Keratinocyte (primary cell): ENCODE data around the gene PITPNC1. TPM values are rescaled to one million over a fixed set of nuclear protein-coding genes. Genes with fewer than 3 reads are reported as not detected.

Experiments
- DNase-seq: peaks from one replicate; pipeline ENCODE4 v3.0.0-alpha.2; 2011; ENCODE audit warnings: low read depth, missing footprints, low spot score
- FAIRE-seq: peaks from 2 replicates; lab custom pipeline; 2011; peaks lifted over from hg19 to GRCh38; lab: Jason Lieb, UNC
- H2AFZ ChIP-seq: 2 replicates; pipeline ENCODE4 v1.6.0; 2012; ENCODE audit warnings: low read length, control low read depth, inconsistent platforms; ENCODE audit not compliant: control insufficient read depth
- H3K27ac ChIP-seq: 2 replicates; pipeline ENCODE4 v1.5.1; 2011; ENCODE audit warnings: low read length; ENCODE audit not compliant: control insufficient read depth, insufficient read depth
- H3K27me3 ChIP-seq: 3 replicates; pipeline ENCODE4 v1.6.0; 2011; ENCODE audit warnings: low read length; ENCODE audit not compliant: control insufficient read depth, insufficient read depth; ENCODE audit errors: extremely low read depth
- H3K36me3 ChIP-seq, 2 experiments: 2 replicates in 1 of 2; 3 replicates in 1 of 2; pipeline ENCODE4 v1.5.1; 2011; ENCODE audit warnings: low read length in 2 of 2, mild to moderate bottlenecking in 1 of 2; ENCODE audit not compliant: control insufficient read depth in 2 of 2, insufficient read depth in 2 of 2; ENCODE audit errors: extremely low read depth in 1 of 2
- H3K4me1 ChIP-seq: 3 replicates; pipeline ENCODE4 v1.5.1; 2011; ENCODE audit warnings: low read length; ENCODE audit not compliant: control insufficient read depth, insufficient read depth; ENCODE audit errors: extremely low read depth
- H3K4me2 ChIP-seq: 3 replicates; pipeline ENCODE4 v1.6.0; 2011; ENCODE audit warnings: low read depth, low read length; ENCODE audit not compliant: control insufficient read depth, insufficient read depth; ENCODE audit errors: extremely low read depth
- H3K4me3 ChIP-seq, 3 experiments: fragments of 200-600 bp in 1 of 3; sonication (generic) in 1 of 3; 2 replicates in 2 of 3; 3 replicates in 1 of 3; pipeline ENCODE4 v1.5.1; 2011 to 2016; ENCODE audit warnings: low read length in 3 of 3, mild to moderate bottlenecking in 3 of 3, control low read depth in 2 of 3, inconsistent platforms in 1 of 3, low read depth in 1 of 3, mixed read lengths in 1 of 3, mixed run types in 1 of 3, moderate library complexity in 1 of 3; ENCODE audit not compliant: control insufficient read depth in 2 of 3, insufficient read depth in 2 of 3; ENCODE audit errors: extremely low read depth in 1 of 3
- H3K79me2 ChIP-seq: 2 replicates; pipeline ENCODE4 v1.6.0; 2012; ENCODE audit warnings: low read length; ENCODE audit not compliant: control insufficient read depth, insufficient read depth
- H3K9ac ChIP-seq: 3 replicates; pipeline ENCODE4 v1.6.0; 2011; ENCODE audit warnings: low read length; ENCODE audit not compliant: control insufficient read depth, insufficient read depth; ENCODE audit errors: extremely low read depth
- H3K9me1 ChIP-seq: 3 replicates; pipeline ENCODE4 v1.6.0; 2011; ENCODE audit warnings: low read length; ENCODE audit not compliant: control insufficient read depth, insufficient read depth; ENCODE audit errors: extremely low read depth
- H3K9me3 ChIP-seq: 2 replicates; pipeline ENCODE4 v1.5.1; 2012; ENCODE audit warnings: low read depth, low read length; ENCODE audit not compliant: control insufficient read depth
- H4K20me1 ChIP-seq: 3 replicates; pipeline ENCODE4 v1.6.0; 2011; ENCODE audit warnings: low read length; ENCODE audit not compliant: control insufficient read depth, insufficient read depth; ENCODE audit errors: extremely low read depth
- CTCF ChIP-seq, 3 experiments: IDR thresholded peaks in 1 of 3; conservative IDR thresholded peaks in 1 of 3; optimal IDR thresholded peaks in 1 of 3; 2 replicates in 2 of 3; 3 replicates in 1 of 3; pipeline versions ENCODE3 to v1.5.1; 2011; ENCODE audit warnings: low read length in 3 of 3, mild to moderate bottlenecking in 3 of 3, moderate library complexity in 2 of 3, control low read depth in 1 of 3, inconsistent platforms in 1 of 3; ENCODE audit not compliant: insufficient read depth in 2 of 3; ENCODE audit errors: extremely low read depth in 1 of 3
- EZH2 ChIP-seq: IDR thresholded peaks from one replicate; pipeline ENCODE4 v1.6.1; 2012; ENCODE audit warnings: inconsistent platforms, mild to moderate bottlenecking, low read length, moderate library complexity
- dilution Hi-C: fragments of 300-500 bp; cut with MboI; formaldehyde crosslinking; loops from one replicate; pipeline ENCODE4 v1.7.0; 2020; ENCODE audit warnings: low sequenced_read_pairs; ENCODE audit not compliant: extremely low pct_ligation_motif_present
- polyA plus RNA-seq, 5 experiments: library from polyadenylated mRNA; depleted of rRNA in 3 of 5; stranded (reverse) in 3 of 5; stranded (forward) in 1 of 5; unstranded in 1 of 5; fragments of >200 nt; gene quantifications; 1 replicate in 1 of 5; 2 replicates in 3 of 5; 3 replicates in 1 of 5; pipeline versions ENCODE4 v1.2.1 to v1.2.3, GENCODE V29; 2011 to 2012; ENCODE audit warnings: missing spikeins in 2 of 5, low read depth in 1 of 5, low replicate concordance in 1 of 5

PITPNC1 gene
- polyA plus RNA-seq, 1 donor (not counting 4 experiments of a cell fraction or from before 2014, with no cell fraction given) = 24.8 TPM

DNA sequence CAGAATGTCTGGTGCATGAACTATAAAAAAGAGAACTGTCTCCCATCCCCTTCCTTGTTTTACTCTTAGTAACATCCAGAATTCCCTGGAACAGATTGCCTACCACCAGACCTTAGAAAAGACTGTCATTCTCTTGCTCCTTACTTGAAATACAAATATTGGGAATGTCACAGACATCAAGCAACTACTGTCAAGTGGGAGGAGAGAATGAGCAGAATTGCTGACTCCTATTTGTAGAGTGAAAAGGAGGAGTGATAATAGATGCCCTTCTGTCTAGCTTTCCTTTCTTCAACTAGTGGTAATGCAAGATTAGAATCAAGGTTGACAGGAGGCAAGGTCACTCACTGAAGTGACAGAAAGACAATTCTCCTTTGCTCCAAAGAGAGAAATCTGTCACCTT, 316.7 kb downstream of the PITPNC1 start:
- no peak for DNase-seq
- dilution Hi-C loops = no loop called here
- H3K4me3 ChIP-seq = no peak overlapping the region
- no peak overlapping the region for H3K9ac ChIP-seq
- TF ChIP-seq CTCF (optimal IDR thresholded peaks at IDR 0.05 in 1 of 3, IDR thresholded peaks at IDR 0.05 in 1 of 3, conservative IDR thresholded peaks at IDR 0.05 in 1 of 3; ENCODE audit: extremely low read depth in 1 of 3, insufficient read depth in 2 of 3, low read length in 3 of 3) (no peak), EZH2 (no peak)
- FAIRE-seq = no peak
- H3K4me2 ChIP-seq = no peak overlapping the region
- no peaks in the 10 kb centered on the region for H3K27me3 ChIP-seq
- H3K27ac ChIP-seq = no peak overlapping the region
- H3K9me1 ChIP-seq = no peaks in the 10 kb centered on the region
- no peaks in the 10 kb centered on the region for H3K4me1 ChIP-seq
- no peaks in the 10 kb centered on the region for H3K9me3 ChIP-seq
- H3K79me2 ChIP-seq = no peaks in the 10 kb centered on the region
- no peaks in the 10 kb centered on the region for H4K20me1 ChIP-seq
- H3K36me3 ChIP-seq = peaks cover 0 to 2% of the 10 kb centered on the region in 2 experiments
- H2AFZ ChIP-seq = no peak overlapping the region

DNA sequence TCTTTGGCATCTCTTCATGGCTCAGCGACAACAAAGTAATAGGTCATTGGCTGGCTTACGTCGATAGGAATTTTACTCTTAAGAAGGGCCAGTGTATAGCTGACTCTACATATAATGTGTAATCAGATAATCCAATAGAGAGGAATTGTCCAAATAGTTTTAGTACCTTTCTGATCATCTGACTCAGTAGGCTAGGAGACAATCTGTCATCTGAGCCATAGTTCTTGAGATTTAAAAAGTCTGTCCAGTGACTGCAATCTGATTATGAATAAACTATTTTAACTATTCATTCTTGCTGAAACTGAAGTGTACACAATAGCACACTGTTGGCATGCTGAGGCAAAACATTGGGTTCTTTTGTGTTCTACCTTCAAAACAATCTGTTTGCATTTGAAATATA, 319.3 kb downstream of the PITPNC1 start:
- H3K27ac ChIP-seq = no peak overlapping the region
- H3K9ac ChIP-seq = no peak overlapping the region
- no peaks in the 10 kb centered on the region for H3K9me3 ChIP-seq
- H3K27me3 ChIP-seq = no peaks in the 10 kb centered on the region
- no peak for TF ChIP-seq EZH2
- TF ChIP-seq CTCF (optimal IDR thresholded peaks at IDR 0.05 in 1 of 3, IDR thresholded peaks at IDR 0.05 in 1 of 3, conservative IDR thresholded peaks at IDR 0.05 in 1 of 3; ENCODE audit: extremely low read depth in 1 of 3, insufficient read depth in 2 of 3, low read length in 3 of 3) = no peak
- H2AFZ ChIP-seq = no peak overlapping the region
- FAIRE-seq = no peak
- H4K20me1 ChIP-seq = no peaks in the 10 kb centered on the region
- no peaks in the 10 kb centered on the region for H3K79me2 ChIP-seq
- dilution Hi-C loops = no loop called here
- H3K9me1 ChIP-seq = no peaks in the 10 kb centered on the region
- H3K4me1 ChIP-seq = no peaks in the 10 kb centered on the region
- no peak for DNase-seq
- no peak overlapping the region for H3K4me3 ChIP-seq
- H3K4me2 ChIP-seq = no peak overlapping the region
- H3K36me3 ChIP-seq = peaks cover 0 to 2% of the 10 kb centered on the region in 2 experiments
